HG02798 (cell line): ENCODE data around the gene CMKLR1.

Experiments used
- ATAC-seq: cut with Tn5 transposase; IDR thresholded peaks from one replicate; pipeline ENCODE4 v1.9.1; 2021; ENCODE audit warnings: mild to moderate bottlenecking; ENCODE audit not compliant: unreplicated experiment, poor library complexity

The CMKLR1 gene

GRCh38 chr12:108363565-108363964, 24.5 kb upstream of the CMKLR1 start:
- ATAC-seq: no peak

DNA sequence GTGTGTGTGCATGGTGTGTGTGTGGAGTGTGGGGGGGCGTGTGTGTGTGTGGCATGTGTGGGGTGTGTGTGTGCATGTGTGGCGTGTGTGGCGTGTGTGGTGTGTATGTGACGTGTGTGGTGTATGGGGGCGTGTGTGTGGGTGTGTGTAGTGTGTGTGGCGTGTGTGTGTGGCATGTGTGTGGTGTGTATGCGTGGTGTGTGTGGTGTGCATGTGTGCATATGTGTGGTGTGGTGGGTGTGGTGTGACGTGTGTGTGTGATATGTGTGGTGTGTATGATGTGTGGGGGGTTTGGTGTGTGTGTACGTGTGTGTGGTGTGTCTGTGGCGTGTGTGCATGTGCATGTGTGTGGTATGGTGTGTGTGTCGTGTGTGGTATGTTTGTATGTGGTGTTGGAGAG, 24.1 kb upstream of the CMKLR1 start:
- no peak for ATAC-seq

DNA sequence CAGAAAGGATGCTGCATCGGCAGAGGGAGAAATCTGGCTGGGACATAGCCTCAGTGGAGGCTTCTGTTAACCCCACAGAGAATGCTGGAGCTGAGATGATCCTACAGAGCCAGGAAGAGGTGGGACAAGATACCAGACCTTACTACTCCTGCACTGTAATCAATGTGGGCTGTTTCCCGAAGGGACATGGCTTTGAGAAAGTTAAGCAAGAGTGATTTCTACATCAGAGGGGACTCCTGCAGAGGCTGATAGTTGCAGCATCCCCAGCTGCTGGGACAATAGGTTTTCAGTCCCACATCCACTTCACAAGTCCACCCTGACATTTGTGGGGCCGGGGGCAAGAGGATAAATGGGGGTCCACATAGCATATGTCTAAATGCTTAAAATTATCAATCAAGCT, 22.5 kb upstream of the CMKLR1 start:
- no peak for ATAC-seq

GRCh38 chr12:108360487-108360886, 21.4 kb upstream of the CMKLR1 start:
- ATAC-seq: no peak

GRCh38 chr12:108360057-108360456, 20.9 kb upstream of the CMKLR1 start:
- ATAC-seq: no peak

GRCh38 chr12:108358580-108358965, 19.5 kb upstream of the CMKLR1 start:
- ATAC-seq: no peak

GRCh38 chr12:108357834-108358579, 18.9 kb upstream of the CMKLR1 start:
- no peak for ATAC-seq

- no peak for ATAC-seq
Measured at GRCh38 chr12:108356835-108357806, 18.0 kb upstream of the CMKLR1 start.

DNA sequence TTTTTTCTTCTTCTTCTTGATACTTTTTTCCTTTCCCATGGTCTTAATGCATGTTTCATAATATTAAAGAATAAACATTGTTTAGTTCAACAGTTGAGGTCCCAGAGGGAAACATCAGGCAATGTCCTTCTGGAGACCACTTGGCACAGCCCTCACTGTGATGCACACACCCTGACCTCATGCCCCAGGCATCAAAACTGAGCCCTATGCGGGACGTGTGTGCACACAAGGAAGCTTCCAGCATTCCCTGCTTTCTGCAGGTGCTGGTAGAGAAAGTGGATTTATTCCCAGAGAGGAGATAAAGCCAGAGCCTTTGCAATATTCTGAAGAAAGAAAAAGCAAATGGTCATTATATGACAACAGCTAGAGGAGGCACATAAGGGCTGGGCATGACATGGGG, 16.0 kb upstream of the CMKLR1 start:
- no peak for ATAC-seq

DNA sequence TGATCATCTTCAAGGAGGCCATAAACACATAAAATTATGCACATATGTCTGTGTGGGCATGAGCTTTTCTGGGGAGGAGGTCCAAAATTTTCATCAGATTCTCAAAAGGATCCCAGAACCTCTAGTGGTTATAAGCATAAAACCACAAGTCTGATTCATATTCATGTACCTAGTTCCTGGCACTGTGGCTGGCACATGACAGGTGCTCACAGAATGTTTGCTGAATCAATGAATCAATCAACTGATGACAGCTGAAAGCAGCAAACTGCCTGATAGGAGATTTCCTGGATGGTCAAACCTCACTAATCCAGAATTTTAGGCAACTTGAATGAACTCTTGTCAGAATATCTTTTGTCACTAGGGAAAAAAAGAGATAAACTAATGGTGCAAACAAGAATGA, 13.5 kb upstream of the CMKLR1 start:
- ATAC-seq: no peak

- no peak for ATAC-seq
Measured at GRCh38 chr12:108350511-108350910, 11.4 kb upstream of the CMKLR1 start.

GRCh38 chr12:108349278-108349688, 10.2 kb upstream of the CMKLR1 start:
- ATAC-seq: no peak

GRCh38 chr12:108348842-108349241, 9.7 kb upstream of the CMKLR1 start:
- ATAC-seq: no peak

- ATAC-seq: no peak
Measured at GRCh38 chr12:108346727-108347710, 7.9 kb upstream of the CMKLR1 start.

GRCh38 chr12:108345716-108346633, 6.9 kb upstream of the CMKLR1 start:
- no peak for ATAC-seq

GRCh38 chr12:108342985-108343384, 3.9 kb upstream of the CMKLR1 start:
- no peak for ATAC-seq

DNA sequence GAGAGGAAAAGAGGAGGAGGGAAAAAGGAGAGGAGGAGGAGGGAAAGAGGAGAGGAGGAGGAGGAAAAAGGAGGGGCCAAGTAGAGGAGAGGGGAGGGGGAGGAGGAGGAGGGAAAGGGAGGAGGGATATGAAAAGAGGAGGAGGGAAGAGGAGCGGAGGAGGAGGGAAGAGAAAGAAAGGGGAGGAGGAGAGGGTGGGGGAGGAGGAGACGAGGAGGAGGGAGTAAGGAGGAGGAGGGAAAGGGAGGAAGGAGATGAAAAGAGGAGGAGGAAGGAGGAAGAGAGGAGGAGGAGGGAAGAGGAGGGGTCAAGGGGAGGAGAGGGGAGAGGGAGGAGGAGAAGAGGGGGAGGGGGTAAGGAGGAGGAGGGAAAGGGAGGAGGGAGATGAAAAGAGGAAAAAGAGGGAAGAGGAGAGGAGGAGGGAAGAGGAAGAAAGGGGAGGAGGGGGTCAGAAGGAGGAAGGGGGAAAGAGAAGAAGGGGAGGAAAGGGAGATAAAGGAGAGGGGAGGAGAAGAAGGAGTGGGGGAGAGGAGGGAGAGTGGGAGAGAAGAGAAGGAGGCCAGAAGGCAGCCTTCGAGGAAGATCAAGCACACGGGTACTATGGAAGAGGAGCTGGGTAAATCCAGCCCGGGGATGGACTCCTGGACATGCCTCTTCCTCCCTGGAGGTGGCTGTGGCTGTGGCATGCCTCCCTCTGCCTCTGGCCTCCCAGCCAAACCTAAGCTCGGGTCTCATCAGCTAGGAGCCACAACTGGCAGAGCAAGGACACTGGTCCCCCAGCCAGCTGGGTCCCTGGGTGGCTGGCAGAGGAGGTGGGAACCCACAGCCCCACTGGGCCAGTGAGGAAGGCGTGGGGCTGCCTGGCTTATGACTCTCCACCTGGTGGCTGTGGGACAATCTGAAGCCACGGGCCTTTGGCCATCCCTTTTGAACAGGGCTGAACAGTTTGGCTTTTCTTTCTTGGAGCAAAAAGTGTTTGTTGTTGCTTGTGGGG, 3.0 kb upstream of the CMKLR1 start:
- ATAC-seq: no peak

- no peak for ATAC-seq
Measured at GRCh38 chr12:108341356-108341755, 2.2 kb upstream of the CMKLR1 start.
